GM12878 (cell line): ENCODE results near the gene DAGLA.

Experiments
- BRCA1 ChIP-seq: IDR thresholded peaks from 2 replicates; pipeline ENCODE4 v1.6.1; 2011; ENCODE audit warnings: low read depth, low read length, improper control_type of control experiment
- CTCF ChIP-seq, 3 experiments: IDR thresholded peaks in 2 of 3; conservative IDR thresholded peaks in 1 of 3; 2 replicates each; pipeline ENCODE4 v1.5.1; 2011; ENCODE audit warnings: low read depth in 3 of 3, low read length in 3 of 3, mild to moderate bottlenecking in 3 of 3, control low read depth in 2 of 3, moderate library complexity in 2 of 3, inconsistent platforms in 1 of 3, mixed read lengths in 1 of 3; ENCODE audit not compliant: control insufficient read depth in 2 of 3, insufficient read depth in 1 of 3; ENCODE audit errors: extremely low read depth in 1 of 3
- EP300 ChIP-seq, 2 experiments: fragments of 150-350 bp in 1 of 2; IDR thresholded peaks; 2 replicates each; pipeline ENCODE4 v1.6.1; 2011 to 2012; ENCODE audit warnings: low read depth in 2 of 2, low read length in 2 of 2, borderline replicate concordance in 1 of 2, improper control_type of control experiment in 1 of 2, inconsistent platforms in 1 of 2; ENCODE audit not compliant: control insufficient read depth in 1 of 2
- EZH2 ChIP-seq: IDR thresholded peaks from 2 replicates; pipeline ENCODE4 v1.6.1; 2012; ENCODE audit warnings: low read depth, mild to moderate bottlenecking, control low read depth, inconsistent platforms, low read length, borderline replicate concordance; ENCODE audit not compliant: control insufficient read depth
- POLR2A ChIP-seq: IDR thresholded peaks from 2 replicates; pipeline ENCODE4 v1.6.1; 2011; ENCODE audit warnings: low read depth, mild to moderate bottlenecking, low read length
- POLR2AphosphoS5 ChIP-seq: IDR thresholded peaks from 2 replicates; pipeline ENCODE4 v1.6.1; 2011; ENCODE audit warnings: mild to moderate bottlenecking, low read length, inconsistent platforms
- RAD21 ChIP-seq: IDR thresholded peaks from 2 replicates; pipeline ENCODE4 v1.6.1; 2011; ENCODE audit warnings: mild to moderate bottlenecking, low read depth, low read length, moderate library complexity; ENCODE audit not compliant: insufficient read depth
- SIN3A ChIP-seq: IDR thresholded peaks from 2 replicates; pipeline ENCODE4 v1.6.1; 2012; ENCODE audit warnings: low read depth, low read length, improper control_type of control experiment
- SPI1 ChIP-seq: IDR thresholded peaks from 2 replicates; pipeline ENCODE4 v1.6.1; 2011; ENCODE audit warnings: low read depth, mild to moderate bottlenecking, low read length, moderate library complexity, borderline replicate concordance; ENCODE audit not compliant: insufficient read depth
- SRF ChIP-seq, 2 experiments: IDR thresholded peaks; 2 replicates each; pipeline ENCODE4 v1.6.1; 2011; ENCODE audit warnings: low read depth in 2 of 2, low read length in 2 of 2, mild to moderate bottlenecking in 1 of 2, moderate library complexity in 1 of 2
- TF ChIP-seq, protein P1 (sequence below): IDR thresholded peaks from 2 replicates; pipeline ENCODE4 v1.6.1; 2011; ENCODE audit warnings: low read depth, mild to moderate bottlenecking, low read length, moderate library complexity, borderline replicate concordance; ENCODE audit errors: extremely low read depth
- TF ChIP-seq, protein P2 (sequence below): IDR thresholded peaks from 2 replicates; pipeline ENCODE4 v1.6.1; 2012; ENCODE audit warnings: low read depth, low read length, improper control_type of control experiment

DNA sequence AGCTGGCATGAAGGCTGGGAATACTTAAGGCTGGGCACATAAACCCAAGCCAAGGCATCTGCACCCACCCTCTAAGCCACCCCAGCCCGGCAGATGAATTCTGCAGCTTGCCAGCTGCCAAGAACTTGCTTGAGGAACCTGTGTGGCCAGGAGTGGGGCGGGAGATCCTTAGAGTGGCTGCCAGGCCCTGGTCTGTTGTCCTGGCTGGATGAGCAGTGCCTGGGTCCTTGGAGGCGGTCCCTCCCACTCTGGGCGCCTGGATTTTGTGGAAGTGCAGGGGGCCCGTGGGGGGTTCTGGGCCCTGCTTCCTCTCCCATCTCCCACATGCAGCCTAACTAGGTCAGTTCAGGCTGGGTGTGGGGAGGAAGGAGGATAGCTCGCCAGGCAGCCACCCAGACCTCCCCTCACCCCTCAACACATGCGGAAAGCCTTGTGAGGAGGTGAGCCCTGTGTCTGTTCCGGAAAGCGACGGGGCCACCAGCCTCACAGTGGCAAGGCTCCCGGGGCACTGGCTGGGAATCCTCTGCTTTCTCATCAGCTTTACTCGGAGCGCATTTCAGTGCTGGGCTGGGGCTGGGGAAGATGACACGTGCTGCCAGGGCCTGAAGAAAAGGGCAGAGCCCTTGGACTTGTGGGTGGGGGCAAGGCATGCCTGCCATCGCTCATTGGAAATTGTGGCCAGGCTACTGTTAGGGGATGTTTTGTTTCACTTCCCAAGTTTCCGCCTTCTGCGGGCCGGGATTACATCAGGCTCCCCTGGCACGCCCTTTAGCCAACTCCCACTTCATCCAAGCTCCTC is 8.4 kb downstream of the DAGLA start:
- TF ChIP-seq, protein P1, sequence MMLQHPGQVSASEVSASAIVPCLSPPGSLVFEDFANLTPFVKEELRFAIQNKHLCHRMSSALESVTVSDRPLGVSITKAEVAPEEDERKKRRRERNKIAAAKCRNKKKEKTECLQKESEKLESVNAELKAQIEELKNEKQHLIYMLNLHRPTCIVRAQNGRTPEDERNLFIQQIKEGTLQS = no peak
- TF ChIP-seq CTCF (IDR thresholded peaks at IDR 0.05 in 2 of 3, conservative IDR thresholded peaks at IDR 0.05 in 1 of 3; ENCODE audit: control insufficient read depth in 2 of 3, extremely low read depth in 1 of 3, insufficient read depth in 1 of 3, low read depth in 3 of 3, low read length in 3 of 3) (no peak), POLR2A (no peak), BRCA1 (no peak), EZH2 (no peak), SIN3A (no peak), SPI1 (no peak), RAD21 (no peak), SRF (IDR thresholded peaks at IDR 0.05; ENCODE audit: low read depth in 2 of 2, low read length in 2 of 2) (no peak), EP300 (IDR thresholded peaks at IDR 0.05; ENCODE audit: borderline replicate concordance in 1 of 2, control insufficient read depth in 1 of 2, low read depth in 2 of 2, low read length in 2 of 2) (no peak), POLR2AphosphoS5 (no peak)
- TF ChIP-seq, protein P2, sequence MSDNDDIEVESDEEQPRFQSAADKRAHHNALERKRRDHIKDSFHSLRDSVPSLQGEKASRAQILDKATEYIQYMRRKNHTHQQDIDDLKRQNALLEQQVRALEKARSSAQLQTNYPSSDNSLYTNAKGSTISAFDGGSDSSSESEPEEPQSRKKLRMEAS = no peak
